KMS-11 (cell line): ENCODE data around the gene IFT80.
"Not testable (repeated sequence)": the region's sequence is repeated elsewhere in the genome, so short reads cannot be mapped to it uniquely, and the experiment has no call there.

ENCODE experiments used
- H2AFZ ChIP-seq: fragments of 200-600 bp; sonication (generic); 2 replicates; pipeline ENCODE4 v1.6.1; 2016; ENCODE audit warnings: antibody characterized with exemption, mixed run types, low read depth
- H3K27ac ChIP-seq: fragments of 200-600 bp; sonication (generic); 2 replicates; pipeline ENCODE4 v1.6.1; 2016; ENCODE audit warnings: mild to moderate bottlenecking, mixed run types
- H3K27me3 ChIP-seq: fragments of 200-600 bp; sonication (generic); 2 replicates; pipeline ENCODE4 v1.6.1; 2017; ENCODE audit warnings: mild to moderate bottlenecking, low read depth, mixed run types, moderate library complexity; ENCODE audit not compliant: insufficient read depth
- H3K36me3 ChIP-seq: fragments of 200-600 bp; sonication (generic); 2 replicates; pipeline ENCODE4 v1.6.1; 2017; ENCODE audit warnings: mild to moderate bottlenecking, mixed run types; ENCODE audit not compliant: insufficient read depth
- H3K4me1 ChIP-seq: fragments of 200-600 bp; sonication (generic); 2 replicates; pipeline ENCODE4 v1.6.1; 2016; ENCODE audit warnings: mild to moderate bottlenecking, low read depth, mixed run types; ENCODE audit not compliant: poor library complexity, severe bottlenecking
- H3K4me2 ChIP-seq: fragments of 200-600 bp; sonication (generic); 2 replicates; pipeline ENCODE4 v1.7.0; 2016; ENCODE audit warnings: mild to moderate bottlenecking, mixed run types
- H3K4me3 ChIP-seq: fragments of 200-600 bp; sonication (generic); IDR thresholded peaks from 2 replicates; pipeline ENCODE4 v1.6.1; 2017; ENCODE audit warnings: low read depth, low read length, mixed read lengths; ENCODE audit not compliant: insufficient read depth
- H3K79me2 ChIP-seq: fragments of 200-600 bp; sonication (generic); 2 replicates; pipeline ENCODE4 v1.6.1; 2016; ENCODE audit warnings: low read depth, mixed run types; ENCODE audit not compliant: insufficient read depth
- H3K9ac ChIP-seq: fragments of 200-600 bp; sonication (generic); 2 replicates; pipeline ENCODE4 v1.6.1; 2016; ENCODE audit warnings: mild to moderate bottlenecking, mixed run types
- H4K20me1 ChIP-seq: fragments of 200-600 bp; sonication (generic); 2 replicates; pipeline ENCODE4 v1.6.1; 2016; ENCODE audit warnings: mild to moderate bottlenecking, mixed run types; ENCODE audit not compliant: insufficient read depth
- TF ChIP-seq, protein P1 (sequence below): fragments of 200-600 bp; sonication (generic); conservative IDR thresholded peaks from 2 replicates; pipeline ENCODE4 v1.6.1; 2017; ENCODE audit warnings: low read depth, mild to moderate bottlenecking, antibody characterized with exemption, low read length, moderate library complexity, mixed read lengths

The IFT80 gene

GRCh38 chr3:160370987-160371857 is 27.8 kb downstream of the IFT80 start:
- H3K4me2 ChIP-seq, result peak overlapping the region; percentile 62
- H4K20me1 ChIP-seq, result no peaks in the 10 kb centered on the region
- peak overlapping the region; percentile 57; the same call in 1 of the 2 replicates for H3K27ac ChIP-seq
- no peak overlapping the region for H2AFZ ChIP-seq
- no peak overlapping the region for H3K4me3 ChIP-seq
- H3K36me3 ChIP-seq, result no peaks in the 10 kb centered on the region
- TF ChIP-seq, protein P1, sequence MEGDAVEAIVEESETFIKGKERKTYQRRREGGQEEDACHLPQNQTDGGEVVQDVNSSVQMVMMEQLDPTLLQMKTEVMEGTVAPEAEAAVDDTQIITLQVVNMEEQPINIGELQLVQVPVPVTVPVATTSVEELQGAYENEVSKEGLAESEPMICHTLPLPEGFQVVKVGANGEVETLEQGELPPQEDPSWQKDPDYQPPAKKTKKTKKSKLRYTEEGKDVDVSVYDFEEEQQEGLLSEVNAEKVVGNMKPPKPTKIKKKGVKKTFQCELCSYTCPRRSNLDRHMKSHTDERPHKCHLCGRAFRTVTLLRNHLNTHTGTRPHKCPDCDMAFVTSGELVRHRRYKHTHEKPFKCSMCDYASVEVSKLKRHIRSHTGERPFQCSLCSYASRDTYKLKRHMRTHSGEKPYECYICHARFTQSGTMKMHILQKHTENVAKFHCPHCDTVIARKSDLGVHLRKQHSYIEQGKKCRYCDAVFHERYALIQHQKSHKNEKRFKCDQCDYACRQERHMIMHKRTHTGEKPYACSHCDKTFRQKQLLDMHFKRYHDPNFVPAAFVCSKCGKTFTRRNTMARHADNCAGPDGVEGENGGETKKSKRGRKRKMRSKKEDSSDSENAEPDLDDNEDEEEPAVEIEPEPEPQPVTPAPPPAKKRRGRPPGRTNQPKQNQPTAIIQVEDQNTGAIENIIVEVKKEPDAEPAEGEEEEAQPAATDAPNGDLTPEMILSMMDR, result no peak
- no peak overlapping the region for H3K9ac ChIP-seq
- H3K27me3 ChIP-seq, result no peaks in the 10 kb centered on the region
- no peaks in the 10 kb centered on the region for H3K79me2 ChIP-seq
- peaks cover 52% of the 10 kb centered on the region for H3K4me1 ChIP-seq

- H3K36me3 ChIP-seq, result no peaks in the 10 kb centered on the region
- TF ChIP-seq, protein P1, result no peak
- H3K9ac ChIP-seq, result no peak overlapping the region
- no peaks in the 10 kb centered on the region for H3K27me3 ChIP-seq
- peak overlapping the region; percentile 62 for H3K4me2 ChIP-seq
- peaks cover 52% of the 10 kb centered on the region for H3K4me1 ChIP-seq
- no peaks in the 10 kb centered on the region for H3K79me2 ChIP-seq
- H4K20me1 ChIP-seq, result no peaks in the 10 kb centered on the region
- peak overlapping the region; percentile 70 for H3K4me3 ChIP-seq
- H2AFZ ChIP-seq, result no peak overlapping the region
- peak overlapping the region; percentile 57 for H3K27ac ChIP-seq
These were observed 29.2 kb downstream of the IFT80 start for GRCh38 chr3:160369784-160370183.

DNA sequence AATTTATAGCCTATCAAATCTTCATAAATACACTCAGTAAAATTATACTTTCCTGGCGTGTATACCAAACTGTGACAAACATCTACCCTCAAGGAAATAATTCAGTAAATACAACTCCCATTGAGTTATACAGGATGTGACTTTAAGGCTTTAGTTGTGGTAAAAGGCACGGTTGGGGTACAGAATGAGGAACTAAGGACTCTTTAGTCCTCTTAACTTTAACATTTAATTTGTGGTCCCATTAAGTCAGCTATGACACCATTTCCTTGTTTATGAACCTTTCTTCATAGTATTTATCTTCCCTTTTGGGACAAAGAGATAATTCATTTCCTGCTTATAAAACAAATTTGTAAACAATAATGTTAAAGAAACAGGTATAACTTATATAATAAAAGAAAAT is 30.2 kb downstream of the IFT80 start:
- H3K36me3 ChIP-seq, result no peaks in the 10 kb centered on the region
- no peaks in the 10 kb centered on the region for H4K20me1 ChIP-seq
- H3K4me1 ChIP-seq, result peaks cover 52% of the 10 kb centered on the region
- no peak overlapping the region for H3K27ac ChIP-seq
- no peak overlapping the region for H2AFZ ChIP-seq
- no peaks in the 10 kb centered on the region for H3K27me3 ChIP-seq
- no peak overlapping the region for H3K9ac ChIP-seq
- no peaks in the 10 kb centered on the region for H3K79me2 ChIP-seq
- H3K4me2 ChIP-seq, result peak overlapping the region; percentile 62; the same call in 1 of the 2 replicates
- no peak overlapping the region for H3K4me3 ChIP-seq
- TF ChIP-seq, protein P1, result no peak

DNA sequence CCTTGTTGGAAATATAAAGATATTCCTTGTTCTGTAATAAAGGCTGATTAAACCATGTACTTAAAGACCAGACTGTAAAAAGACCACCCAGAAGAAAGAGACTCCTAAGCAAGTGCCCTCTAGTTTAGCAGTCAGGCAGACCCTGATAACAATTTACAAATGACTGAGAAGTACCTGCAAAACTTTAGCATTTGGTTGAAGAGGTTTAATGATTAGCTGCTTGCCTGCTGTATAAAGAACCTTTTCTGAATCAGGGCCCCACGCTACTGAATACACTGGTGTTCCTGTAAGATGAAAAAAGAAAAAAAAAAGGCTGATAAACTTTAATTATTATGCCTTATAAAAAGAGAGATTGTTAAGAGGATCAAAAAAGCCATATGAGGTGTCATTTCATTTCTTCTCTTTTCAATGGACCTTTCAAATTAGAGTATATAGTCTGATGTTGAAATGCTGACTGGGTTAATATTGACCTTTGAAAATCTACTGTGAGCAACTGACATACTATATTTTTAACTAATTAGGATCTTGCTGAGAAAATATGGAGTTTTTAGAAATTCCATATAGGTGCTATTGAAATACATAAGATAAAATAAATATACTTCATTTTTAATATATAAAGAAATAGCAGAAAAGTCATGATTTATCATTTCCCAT is 33.0 kb downstream of the IFT80 start:
- H3K9ac ChIP-seq, result no peak overlapping the region
- H3K4me3 ChIP-seq, result no peak overlapping the region

DNA sequence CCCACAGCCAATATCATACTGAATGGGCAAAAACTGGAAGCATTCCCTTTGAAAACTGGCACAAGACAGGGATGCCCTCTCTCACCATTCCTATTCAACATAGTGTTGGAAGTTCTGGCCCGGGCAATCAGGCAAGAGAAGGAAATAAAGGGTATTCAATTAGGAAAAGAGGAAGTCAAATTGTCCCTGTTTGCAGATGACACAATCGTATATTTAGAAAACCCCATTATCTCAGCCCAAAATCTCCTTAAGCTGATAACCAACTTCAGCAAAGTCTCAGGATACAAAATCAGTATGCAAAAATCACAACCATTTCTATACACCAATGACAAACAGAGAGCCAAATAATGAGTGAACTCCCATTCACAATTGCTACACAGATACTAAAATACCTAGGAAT is 36.1 kb downstream of the IFT80 start:
- H3K4me2 ChIP-seq, H3K4me1 ChIP-seq, H2AFZ ChIP-seq, H3K27ac ChIP-seq, H3K4me3 ChIP-seq, H3K9ac ChIP-seq, H4K20me1 ChIP-seq, H3K36me3 ChIP-seq, H3K27me3 ChIP-seq, H3K79me2 ChIP-seq: not testable (repeated sequence)

More for the DNA sequence above, 33.0 kb downstream of the IFT80 start:
- Histone ChIP-seq H3K36me3 (no peaks in the 10 kb centered on the region), H3K4me2 (no peak overlapping the region), H3K79me2 (no peaks in the 10 kb centered on the region), H4K20me1 (no peaks in the 10 kb centered on the region), H3K27me3 (no peaks in the 10 kb centered on the region), H3K27ac (no peak overlapping the region), H3K4me1 (peaks cover 32% of the 10 kb centered on the region), H2AFZ (no peak overlapping the region)
- TF ChIP-seq, protein P1, result no peak
